Mucosa of stomach (tissue), 1 donor: ENCODE results near the gene G3BP2.

Experiments used
- H3K27me3 ChIP-seq: one replicate; pipeline ENCODE4 v1.7.0; 2013; ENCODE audit warnings: mild to moderate bottlenecking, low read length; ENCODE audit not compliant: control insufficient read depth, insufficient read depth
- H3K36me3 ChIP-seq: one replicate; pipeline ENCODE4 v1.7.0; 2013; ENCODE audit warnings: low read length; ENCODE audit not compliant: control insufficient read depth, insufficient read depth
- H3K4me1 ChIP-seq: one replicate; pipeline ENCODE4 v1.7.0; 2013; ENCODE audit warnings: mild to moderate bottlenecking, low read length; ENCODE audit not compliant: control insufficient read depth, insufficient read depth
- H3K4me3 ChIP-seq: one replicate; pipeline ENCODE4 v1.7.0; 2013; ENCODE audit warnings: low read length
- H3K9ac ChIP-seq: one replicate; pipeline ENCODE4 v1.7.0; 2013; ENCODE audit warnings: mild to moderate bottlenecking, low read length, moderate library complexity
- H3K9me3 ChIP-seq: one replicate; pipeline ENCODE4 v1.7.0; 2013; ENCODE audit warnings: mild to moderate bottlenecking, low read length, moderate library complexity; ENCODE audit not compliant: control insufficient read depth
- donor health status: Pancreatic carcinoma.

The G3BP2 gene

DNA sequence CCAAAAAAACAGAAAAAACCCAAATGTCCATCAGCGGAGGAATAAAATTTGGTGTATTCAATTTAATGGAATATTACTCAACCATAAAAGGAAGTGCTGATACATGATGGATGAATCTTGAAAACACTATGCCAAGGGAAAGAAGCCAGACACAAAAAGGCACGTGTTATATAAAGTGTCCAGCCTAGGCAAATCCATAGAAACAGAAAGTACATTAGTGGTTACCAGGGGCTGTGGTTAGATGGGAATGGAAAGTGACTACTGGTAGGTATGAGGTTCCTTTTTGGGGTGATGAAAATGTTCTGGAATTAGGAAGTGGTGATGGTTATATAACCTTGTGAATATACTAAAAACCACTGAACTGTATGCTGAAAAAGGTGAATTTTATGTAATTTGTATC lies 39.4 kb downstream of the G3BP2 start:
- H3K4me1 ChIP-seq = peaks cover 4% of the 10 kb centered on the region
- no peak overlapping the region for H3K9ac ChIP-seq
- H3K36me3 ChIP-seq = no peaks in the 10 kb centered on the region
- H3K27me3 ChIP-seq = peaks cover 4% of the 10 kb centered on the region
- no peak overlapping the region for H3K4me3 ChIP-seq
- H3K9me3 ChIP-seq = no peaks in the 10 kb centered on the region

DNA sequence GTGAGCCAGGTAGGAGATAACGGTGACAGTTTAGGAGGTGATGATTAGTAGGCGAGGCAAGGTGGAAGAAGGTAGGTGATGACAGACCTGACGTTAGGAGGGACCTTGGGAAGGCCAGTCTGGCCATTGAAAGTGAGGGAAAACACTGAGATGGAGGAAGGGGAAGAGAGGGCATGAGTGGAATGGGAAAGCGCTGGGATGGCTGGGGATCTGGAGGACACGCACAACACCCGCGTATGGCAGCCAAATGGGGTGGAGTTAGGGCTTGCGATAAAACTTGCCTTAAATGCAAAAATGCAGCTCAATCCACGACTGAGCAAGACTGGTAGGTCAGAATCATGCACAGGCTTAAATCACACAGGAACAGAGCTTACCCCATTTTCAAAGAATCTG lies 42.3 kb downstream of the G3BP2 start:
- no peaks in the 10 kb centered on the region for H3K36me3 ChIP-seq
- no peaks in the 10 kb centered on the region for H3K9me3 ChIP-seq
- peaks cover 4% of the 10 kb centered on the region for H3K4me1 ChIP-seq
- H3K27me3 ChIP-seq = peaks cover 4% of the 10 kb centered on the region
- H3K4me3 ChIP-seq = peak overlapping the region; percentile 80
- peak overlapping the region; percentile 52 for H3K9ac ChIP-seq

DNA sequence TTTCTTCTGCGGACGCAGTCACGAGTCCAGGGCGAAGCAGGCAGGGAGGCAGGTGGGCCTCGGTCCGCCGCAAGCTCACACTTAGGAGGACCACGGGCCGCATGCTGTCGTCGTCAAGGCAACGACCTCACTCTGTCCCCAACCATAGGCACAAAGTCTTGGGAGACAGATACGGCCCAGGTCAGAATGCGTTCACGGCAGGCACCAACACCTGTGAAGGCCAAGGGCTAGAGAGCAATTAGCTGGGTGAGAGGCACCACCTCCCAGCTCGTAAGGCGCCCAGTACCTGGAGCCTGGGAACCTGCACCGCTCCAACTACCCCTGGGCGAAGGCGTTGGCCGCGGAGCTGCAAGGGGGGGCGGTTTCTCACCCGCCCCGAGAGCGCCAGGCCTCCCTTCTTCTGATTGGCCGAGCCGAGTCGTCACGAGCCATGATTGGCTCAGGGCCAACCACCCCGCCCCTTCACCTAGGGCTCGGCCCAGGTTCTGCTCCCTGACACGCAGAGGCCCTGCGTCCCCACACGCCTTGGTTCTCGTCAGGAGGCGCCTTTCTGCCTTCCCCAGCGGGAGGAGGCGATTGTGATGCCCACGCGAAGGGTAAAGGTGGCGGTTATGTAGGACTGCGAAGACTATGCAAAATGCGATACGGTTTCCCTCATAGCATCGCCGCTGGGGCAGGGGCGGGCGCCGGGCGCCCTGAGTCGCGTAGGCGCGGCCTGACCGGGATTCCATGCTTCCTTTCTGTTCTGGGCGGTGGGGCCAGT lies 42.9 kb downstream of the G3BP2 start, which contains the start of gene CDKL2:
TSS of gene CDKL2 (minus strand) at position 355 of the 763 bp plus-strand sequence. CDS start 4,540 bp downstream, outside the sequence.
- peak within 1 kb of the TSS; percentile 80 for H3K4me3 ChIP-seq
- peak within 1 kb of the TSS; percentile 52 for H3K9ac ChIP-seq
- no peaks in the 10 kb centered on the region for H3K36me3 ChIP-seq
- H3K27me3 ChIP-seq = peaks cover 4% of the 10 kb centered on the region
- peaks cover 4% of the 10 kb centered on the region for H3K4me1 ChIP-seq
- no peaks in the 10 kb centered on the region for H3K9me3 ChIP-seq

DNA sequence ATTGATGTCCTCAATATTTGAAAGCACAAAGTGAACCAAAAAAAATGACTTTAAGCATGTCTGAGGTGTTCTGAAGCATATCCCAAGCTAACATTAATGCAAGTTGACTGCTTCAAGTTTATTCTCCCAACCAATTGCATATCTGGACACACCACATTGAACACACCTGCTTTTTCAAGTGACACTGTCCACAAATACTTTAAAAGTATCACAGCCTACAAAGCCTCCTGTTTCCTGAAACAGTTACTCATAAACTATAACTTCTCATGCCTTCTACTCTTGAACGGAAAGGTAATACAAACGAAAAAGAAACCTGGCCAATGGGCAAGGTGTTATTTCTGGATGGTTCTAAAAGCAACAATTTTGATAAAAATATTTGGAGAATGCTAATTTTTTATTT lies 44.0 kb downstream of the G3BP2 start:
- peaks cover 4% of the 10 kb centered on the region for H3K27me3 ChIP-seq
- no peak overlapping the region for H3K4me3 ChIP-seq
- no peaks in the 10 kb centered on the region for H3K9me3 ChIP-seq
- H3K36me3 ChIP-seq = no peaks in the 10 kb centered on the region
- H3K9ac ChIP-seq = no peak overlapping the region
- peaks cover 4% of the 10 kb centered on the region for H3K4me1 ChIP-seq

DNA sequence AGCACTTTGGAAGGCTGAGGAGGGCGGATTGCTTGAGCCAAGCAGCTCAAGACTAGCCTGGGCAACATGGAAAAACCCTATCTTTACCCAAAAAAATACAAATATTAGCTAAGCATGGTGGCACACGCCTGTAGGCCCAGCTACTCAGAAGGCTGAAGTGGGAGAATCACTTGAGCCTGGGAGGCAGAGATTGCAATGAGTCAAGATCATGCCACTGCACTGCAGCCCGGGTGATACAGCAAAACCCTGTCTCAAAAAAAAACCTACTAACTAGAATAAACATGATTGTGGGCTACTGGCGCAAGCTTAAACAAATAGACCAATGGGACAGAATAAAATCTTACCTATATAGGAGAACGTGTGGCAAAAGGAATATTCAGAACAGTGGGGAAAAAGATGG lies 50.2 kb downstream of the G3BP2 start:
- Histone ChIP-seq H3K9me3 (no peaks in the 10 kb centered on the region), H3K9ac (no peak overlapping the region), H3K27me3 (no peaks in the 10 kb centered on the region), H3K4me3 (no peak overlapping the region), H3K4me1 (no peaks in the 10 kb centered on the region), H3K36me3 (no peaks in the 10 kb centered on the region)

DNA sequence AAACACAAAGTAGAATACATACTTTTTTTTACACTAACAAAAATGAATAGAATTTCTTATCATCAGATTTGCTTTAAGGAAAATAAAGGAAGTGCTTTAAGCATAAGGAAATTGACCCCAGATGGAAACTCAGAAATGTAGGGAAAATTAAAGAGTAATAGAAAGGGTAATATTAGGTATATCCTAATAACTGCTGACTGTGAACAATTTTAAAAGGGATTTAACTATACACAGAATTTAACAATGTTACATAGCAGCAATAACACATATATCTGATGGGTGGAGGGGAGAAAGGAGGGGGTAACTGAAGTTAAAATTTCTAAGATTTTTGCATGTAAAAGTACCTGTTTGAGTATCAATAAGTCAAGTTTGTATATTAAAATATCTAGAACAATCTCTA lies 51.5 kb downstream of the G3BP2 start:
- Histone ChIP-seq H3K9ac (no peak overlapping the region), H3K27me3 (no peaks in the 10 kb centered on the region), H3K9me3 (no peaks in the 10 kb centered on the region), H3K4me3 (no peak overlapping the region), H3K4me1 (no peaks in the 10 kb centered on the region), H3K36me3 (no peaks in the 10 kb centered on the region)

DNA sequence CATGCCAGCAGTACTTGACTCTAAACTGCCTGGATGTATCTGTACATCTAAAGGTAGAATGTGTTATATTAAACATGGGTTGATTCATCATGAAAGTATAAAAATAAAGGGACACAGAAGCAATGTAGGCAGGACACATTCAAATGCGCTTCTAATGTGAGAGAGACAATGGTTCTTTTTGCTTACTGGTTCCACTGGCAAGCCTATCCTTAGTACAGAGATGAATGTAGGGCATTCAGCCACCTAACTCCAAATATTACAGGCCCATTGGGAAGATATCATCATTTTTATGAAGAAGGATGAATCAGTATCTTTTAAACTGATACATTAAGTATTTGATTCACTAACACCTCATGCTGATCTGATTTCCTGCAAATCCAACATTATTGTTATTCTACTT lies 60.9 kb downstream of the G3BP2 start:
- H3K9me3 ChIP-seq = no peaks in the 10 kb centered on the region
- no peak overlapping the region for H3K4me3 ChIP-seq
- H3K4me1 ChIP-seq = no peaks in the 10 kb centered on the region
- H3K27me3 ChIP-seq = no peaks in the 10 kb centered on the region
- no peak overlapping the region for H3K9ac ChIP-seq
- no peaks in the 10 kb centered on the region for H3K36me3 ChIP-seq

DNA sequence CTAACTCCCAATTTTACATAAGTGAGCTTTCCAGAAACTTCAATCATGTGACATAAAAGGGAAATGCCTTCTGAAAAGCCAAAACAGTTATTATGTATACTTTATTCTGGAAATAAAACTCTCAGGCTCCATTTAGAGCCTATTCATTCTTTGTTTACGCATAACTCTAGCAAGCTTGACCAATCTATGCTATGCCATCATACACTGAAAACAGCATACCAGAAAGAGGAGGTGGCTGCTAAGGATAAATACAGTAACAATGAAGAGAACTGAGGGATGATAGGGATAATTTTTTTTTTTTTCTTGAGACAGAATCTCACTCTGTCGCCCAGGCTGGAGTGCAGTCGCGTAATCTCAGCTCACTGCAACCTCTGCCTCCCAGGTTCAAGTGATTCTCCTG lies 67.3 kb downstream of the G3BP2 start:
- no peaks in the 10 kb centered on the region for H3K36me3 ChIP-seq

DNA sequence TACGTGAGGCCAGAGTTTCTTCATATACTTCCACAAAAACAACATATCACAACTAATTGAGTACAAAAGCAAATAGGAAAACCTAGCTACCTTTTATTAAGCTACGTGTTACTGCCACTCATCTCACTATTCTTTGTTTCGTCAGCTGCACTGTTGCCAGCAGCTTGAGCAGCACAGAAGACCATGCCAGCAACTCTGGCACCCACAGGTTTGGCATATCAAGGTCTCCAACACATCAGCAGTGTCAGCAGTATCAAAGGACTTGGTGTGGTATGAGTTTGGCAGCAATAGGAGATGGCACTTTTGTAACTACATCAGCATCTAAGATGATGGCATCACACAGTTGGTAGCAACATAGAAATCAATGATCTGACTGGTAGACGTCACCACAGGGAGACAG lies 73.6 kb downstream of the G3BP2 start:
- Histone ChIP-seq H3K9ac (no peak overlapping the region), H3K9me3 (no peaks in the 10 kb centered on the region), H3K4me3 (no peak overlapping the region), H3K27me3 (no peaks in the 10 kb centered on the region), H3K36me3 (no peaks in the 10 kb centered on the region), H3K4me1 (no peaks in the 10 kb centered on the region)

More for the DNA sequence above, 67.3 kb downstream of the G3BP2 start:
- Histone ChIP-seq H3K4me1 (no peaks in the 10 kb centered on the region), H3K9ac (no peak overlapping the region), H3K27me3 (no peaks in the 10 kb centered on the region), H3K9me3 (no peaks in the 10 kb centered on the region), H3K4me3 (no peak overlapping the region)

DNA sequence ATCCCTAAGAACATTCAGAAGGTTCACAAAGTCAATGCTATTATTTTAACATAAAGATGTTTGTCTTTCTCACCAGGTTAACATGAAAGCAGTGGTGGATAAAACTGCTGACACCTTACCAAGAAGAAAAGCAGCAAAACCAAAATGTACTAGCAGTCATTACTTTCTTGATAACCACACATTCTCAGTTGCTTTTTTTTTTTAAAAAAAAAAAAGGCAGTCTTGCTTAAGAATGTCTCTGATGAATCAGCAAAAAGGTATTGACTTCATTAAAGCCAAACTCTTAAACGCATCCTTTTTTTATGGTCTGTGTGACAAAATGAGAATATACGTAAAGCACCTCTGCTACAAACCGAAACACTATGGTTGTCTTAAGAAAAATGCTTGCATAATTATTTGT lies 74.8 kb downstream of the G3BP2 start:
- Histone ChIP-seq H3K4me1 (no peaks in the 10 kb centered on the region), H3K36me3 (no peaks in the 10 kb centered on the region), H3K9me3 (no peaks in the 10 kb centered on the region), H3K9ac (no peak overlapping the region), H3K4me3 (no peak overlapping the region), H3K27me3 (no peaks in the 10 kb centered on the region)

DNA sequence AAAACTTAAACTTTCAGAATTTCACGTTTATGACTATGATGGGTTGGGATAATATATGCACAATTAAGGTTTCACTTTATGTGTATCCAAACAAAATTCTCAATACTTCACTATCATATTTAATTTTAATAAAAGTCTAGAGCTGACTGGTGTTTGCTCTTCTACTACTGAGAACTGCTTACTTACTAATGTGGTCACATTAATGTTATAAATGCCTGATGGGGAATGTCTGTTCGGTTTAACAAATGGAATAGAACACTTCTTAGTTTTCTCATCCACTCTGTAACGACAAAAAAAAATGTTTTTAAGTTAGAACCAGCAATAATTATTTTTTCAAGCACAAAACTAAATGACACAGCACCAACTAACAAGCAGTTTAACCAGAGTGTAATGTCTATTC lies 77.2 kb downstream of the G3BP2 start:
- H3K9ac ChIP-seq = no peak overlapping the region
- H3K36me3 ChIP-seq = no peaks in the 10 kb centered on the region

DNA sequence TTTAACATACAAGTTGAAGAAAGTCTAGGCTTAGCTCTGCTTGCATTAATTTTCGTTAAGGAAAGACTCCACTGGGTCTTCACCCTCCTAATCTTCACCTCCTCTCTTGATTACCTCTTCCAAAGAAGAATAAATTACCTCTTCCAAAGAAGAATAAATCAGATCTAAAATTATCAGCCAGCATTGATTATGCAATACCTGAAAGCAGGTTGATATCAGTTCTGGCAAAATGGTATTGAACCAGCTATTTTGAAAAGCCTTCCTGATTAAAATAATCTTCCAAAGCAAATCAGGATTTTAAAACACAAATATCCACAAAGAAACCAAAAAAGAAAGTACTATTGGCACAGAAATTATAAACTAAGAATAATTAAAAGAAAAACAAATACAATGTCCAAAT lies 79.8 kb downstream of the G3BP2 start:
- Histone ChIP-seq H3K27me3 (no peaks in the 10 kb centered on the region), H3K4me3 (no peak overlapping the region), H3K36me3 (no peaks in the 10 kb centered on the region), H3K9ac (no peak overlapping the region), H3K9me3 (no peaks in the 10 kb centered on the region), H3K4me1 (no peaks in the 10 kb centered on the region)

More for the DNA sequence above, 77.2 kb downstream of the G3BP2 start:
- no peaks in the 10 kb centered on the region for H3K27me3 ChIP-seq
- no peaks in the 10 kb centered on the region for H3K9me3 ChIP-seq
- no peak overlapping the region for H3K4me3 ChIP-seq
- no peaks in the 10 kb centered on the region for H3K4me1 ChIP-seq
